OCI-LY7 (cell line): ENCODE measurements around the gene SPAG16. TPM values are rescaled to one million over a fixed set of nuclear protein-coding genes. Genes with fewer than 3 reads are reported as not detected.

ENCODE experiments used
- BruUV-seq: library from RNA; stranded (reverse); fragments of 400-500 nt; replicated peaks from 2 replicates; lab custom pipeline; 2021; lab: Mats Ljungman, UMichigan
- CTCF ChIA-PET: fragments of 300-600 bp; sonication (Branson Sonifier 250); formaldehyde crosslinking; loops from one replicate; lab custom pipeline; 2022; ENCODE audit warnings: antibody characterized with exemption; ENCODE audit not compliant: unreplicated experiment; lab: Charles Lee
- POLR2A ChIA-PET: fragments of 300-600 bp; sonication (Branson Sonifier 250); formaldehyde crosslinking; loops from one replicate; lab custom pipeline; 2022; ENCODE audit warnings: antibody characterized with exemption; lab: Charles Lee
- DNase-seq: peaks from one replicate; pipeline ENCODE4 v3.0.0-alpha.2; 2015; ENCODE audit warnings: low spot score
- H2AFZ ChIP-seq: fragments of 200-600 bp; sonication (generic), shearing (Covaris generic); 2 replicates; pipeline ENCODE4 v1.6.1; 2014; ENCODE audit warnings: mild to moderate bottlenecking, antibody characterized with exemption, low read length, moderate library complexity
- H3K27ac ChIP-seq: fragments of 200-600 bp; sonication (generic); 2 replicates; pipeline ENCODE4 v1.5.1; 2014; ENCODE audit warnings: mixed run types, low read depth, mild to moderate bottlenecking, moderate library complexity, low read length, inconsistent platforms; ENCODE audit not compliant: poor library complexity, severe bottlenecking
- H3K36me3 ChIP-seq: fragments of 200-600 bp; sonication (generic); 2 replicates; pipeline ENCODE4 v1.6.1; 2014; ENCODE audit warnings: mild to moderate bottlenecking, antibody characterized with exemption, low read length, moderate library complexity, mixed read lengths; ENCODE audit not compliant: insufficient read depth
- H3K4me1 ChIP-seq: fragments of 200-600 bp; sonication (generic); 2 replicates; pipeline ENCODE4 v1.5.1; 2014; ENCODE audit warnings: mild to moderate bottlenecking, low read length; ENCODE audit not compliant: insufficient read depth, poor library complexity, severe bottlenecking
- H3K4me2 ChIP-seq: fragments of 200-600 bp; sonication (generic); 2 replicates; pipeline ENCODE4 v1.6.1; 2014; ENCODE audit warnings: mild to moderate bottlenecking, low read length
- H3K4me3 ChIP-seq: fragments of 200-600 bp; sonication (generic); 2 replicates; pipeline ENCODE4 v1.5.1; 2014; ENCODE audit warnings: mild to moderate bottlenecking, low read depth, low read length; ENCODE audit not compliant: poor library complexity, severe bottlenecking
- H3K79me2 ChIP-seq: fragments of 200-600 bp; sonication (generic); 2 replicates; pipeline ENCODE4 v1.6.1; 2016; ENCODE audit warnings: low read depth, mild to moderate bottlenecking, low read length, moderate library complexity, mixed read lengths; ENCODE audit not compliant: insufficient read depth
- H3K9me2 ChIP-seq: fragments of 200-600 bp; sonication (generic); 2 replicates; pipeline ENCODE4 v1.6.1; 2016; ENCODE audit warnings: mild to moderate bottlenecking, low read length, mixed read lengths; ENCODE audit not compliant: insufficient read depth
- H3K9me3 ChIP-seq: fragments of 200-600 bp; sonication (generic); 2 replicates; pipeline ENCODE4 v1.6.1; 2014; ENCODE audit warnings: mild to moderate bottlenecking, mixed run types, low read length, mixed read lengths
- H4K20me1 ChIP-seq: fragments of 200-600 bp; sonication (generic); 2 replicates; pipeline ENCODE4 v1.6.1; 2014; ENCODE audit warnings: mild to moderate bottlenecking, antibody characterized with exemption, low read length, moderate library complexity, mixed read lengths; ENCODE audit not compliant: insufficient read depth
- EZH2phosphoT487 ChIP-seq: fragments of 200-600 bp; sonication (generic); IDR thresholded peaks from 2 replicates; pipeline ENCODE4 v1.6.1; 2018; ENCODE audit warnings: low read depth, borderline replicate concordance, mild to moderate bottlenecking, mixed run types, antibody characterized with exemption, low read length, moderate library complexity, mixed read lengths
- intact Hi-C: fragments of 100-400 bp; cut with micrococcal nuclease; formaldehyde crosslinking; loops from one replicate; pipeline ENCODE4 v1.10.0; 2022; ENCODE audit not compliant: unreplicated experiment
- total RNA-seq, 2 experiments: library from RNA; depleted of rRNA in 1 of 2; stranded (reverse); fragments of >200 nt in 1 of 2; shearing (Covaris generic) in 1 of 2; gene quantifications; 2 replicates each; pipeline ENCODE4 v1.2.3, GENCODE V29; 2014 to 2022
- TF ChIP-seq, protein P1 (sequence below): fragments of 200-600 bp; sonication (generic); conservative IDR thresholded peaks from 2 replicates; pipeline ENCODE4 v1.5.1; 2014; ENCODE audit warnings: mild to moderate bottlenecking, antibody characterized with exemption, low read length, moderate library complexity, mixed read lengths

Gene SPAG16
- total RNA-seq, 2 experiments from 2014 or later = 22.1 to 24.2 TPM

DNA sequence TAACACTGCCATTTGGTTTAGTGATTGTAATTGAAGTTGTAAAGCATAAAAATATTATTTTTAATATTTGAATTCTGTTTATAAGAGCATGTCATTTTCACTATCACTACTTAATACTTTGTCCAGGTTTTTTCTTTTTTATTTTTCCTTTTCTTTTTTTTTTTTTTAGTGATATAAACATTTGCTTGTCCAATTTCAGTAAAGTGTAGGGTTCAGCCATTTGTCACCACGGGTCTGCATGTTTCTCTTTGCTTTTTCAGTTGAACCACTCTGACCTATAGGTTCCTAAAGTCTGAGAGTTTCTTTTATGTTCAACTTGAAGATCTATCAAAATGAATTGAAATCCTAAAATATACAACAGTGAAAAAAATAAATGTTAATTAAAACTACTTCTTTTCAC, 48.5 kb upstream of the SPAG16 start:
- TF ChIP-seq, protein P1, sequence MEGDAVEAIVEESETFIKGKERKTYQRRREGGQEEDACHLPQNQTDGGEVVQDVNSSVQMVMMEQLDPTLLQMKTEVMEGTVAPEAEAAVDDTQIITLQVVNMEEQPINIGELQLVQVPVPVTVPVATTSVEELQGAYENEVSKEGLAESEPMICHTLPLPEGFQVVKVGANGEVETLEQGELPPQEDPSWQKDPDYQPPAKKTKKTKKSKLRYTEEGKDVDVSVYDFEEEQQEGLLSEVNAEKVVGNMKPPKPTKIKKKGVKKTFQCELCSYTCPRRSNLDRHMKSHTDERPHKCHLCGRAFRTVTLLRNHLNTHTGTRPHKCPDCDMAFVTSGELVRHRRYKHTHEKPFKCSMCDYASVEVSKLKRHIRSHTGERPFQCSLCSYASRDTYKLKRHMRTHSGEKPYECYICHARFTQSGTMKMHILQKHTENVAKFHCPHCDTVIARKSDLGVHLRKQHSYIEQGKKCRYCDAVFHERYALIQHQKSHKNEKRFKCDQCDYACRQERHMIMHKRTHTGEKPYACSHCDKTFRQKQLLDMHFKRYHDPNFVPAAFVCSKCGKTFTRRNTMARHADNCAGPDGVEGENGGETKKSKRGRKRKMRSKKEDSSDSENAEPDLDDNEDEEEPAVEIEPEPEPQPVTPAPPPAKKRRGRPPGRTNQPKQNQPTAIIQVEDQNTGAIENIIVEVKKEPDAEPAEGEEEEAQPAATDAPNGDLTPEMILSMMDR = no peak
- TF ChIP-seq EZH2phosphoT487 = no peak
- intact Hi-C loops = no loop called here
- Histone ChIP-seq H3K79me2 (no peaks in the 10 kb centered on the region), H3K9me2 (no peaks in the 10 kb centered on the region), H3K36me3 (peaks cover 9% of the 10 kb centered on the region; the same call in 1 of the 2 replicates), H2AFZ (peak overlapping the region; percentile 92), H3K4me3 (no peak overlapping the region), H3K27ac (peak overlapping the region; percentile 97), H4K20me1 (no peaks in the 10 kb centered on the region), H3K9me3 (peaks cover 7% of the 10 kb centered on the region; the same call in 1 of the 2 replicates), H3K4me1 (peaks cover 91% of the 10 kb centered on the region), H3K4me2 (peak overlapping the region; percentile 35)
- no peak for DNase-seq
- no TSS peak for BruUV-seq
- CTCF ChIA-PET = no interaction called here
- POLR2A ChIA-PET = interaction anchor here (0.7 to 1.7 kb wide), 4 partner anchors 8 to 83 kb away, joined by 3 to 5 read pairs (median 4); no protein-coding TSS in a partner anchor

DNA sequence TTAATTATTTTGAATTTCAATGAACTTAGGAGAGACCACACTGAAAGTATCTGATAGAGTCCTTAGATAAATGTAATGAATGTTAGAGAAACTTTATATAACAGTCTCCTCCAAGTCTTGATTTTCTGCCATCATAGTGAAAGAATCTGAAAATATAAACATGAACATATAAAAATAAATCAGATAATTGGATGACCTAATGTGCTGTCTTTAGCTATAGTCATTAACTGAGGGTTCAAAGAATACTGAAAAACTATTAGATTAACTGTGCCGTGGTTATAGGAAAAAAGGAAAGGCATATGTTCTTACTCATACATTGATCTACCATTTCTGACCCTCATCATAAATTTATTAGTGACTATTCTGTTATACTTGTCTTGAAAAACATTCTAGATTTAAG, 47.0 kb upstream of the SPAG16 start:
- Histone ChIP-seq H3K27ac (peak overlapping the region; percentile 97), H3K9me3 (peaks cover 7% of the 10 kb centered on the region; the same call in 1 of the 2 replicates), H3K4me3 (no peak overlapping the region), H3K36me3 (peaks cover 9% of the 10 kb centered on the region; the same call in 1 of the 2 replicates), H3K9me2 (no peaks in the 10 kb centered on the region), H3K79me2 (no peaks in the 10 kb centered on the region), H4K20me1 (no peaks in the 10 kb centered on the region), H3K4me2 (peak overlapping the region; percentile 35), H2AFZ (peak overlapping the region; percentile 92), H3K4me1 (peaks cover 91% of the 10 kb centered on the region)
- no peak for TF ChIP-seq EZH2phosphoT487
- TF ChIP-seq, protein P1 = no peak
- BruUV-seq = no TSS peak
- no peak for DNase-seq
- ChIA-PET POLR2A (interaction anchor here (0.6 to 1.7 kb wide), 4 partner anchors 8 to 87 kb away, joined by 3 to 5 read pairs (median 4); no protein-coding TSS in a partner anchor), CTCF (no interaction called here)
- intact Hi-C loops = no loop called here

DNA sequence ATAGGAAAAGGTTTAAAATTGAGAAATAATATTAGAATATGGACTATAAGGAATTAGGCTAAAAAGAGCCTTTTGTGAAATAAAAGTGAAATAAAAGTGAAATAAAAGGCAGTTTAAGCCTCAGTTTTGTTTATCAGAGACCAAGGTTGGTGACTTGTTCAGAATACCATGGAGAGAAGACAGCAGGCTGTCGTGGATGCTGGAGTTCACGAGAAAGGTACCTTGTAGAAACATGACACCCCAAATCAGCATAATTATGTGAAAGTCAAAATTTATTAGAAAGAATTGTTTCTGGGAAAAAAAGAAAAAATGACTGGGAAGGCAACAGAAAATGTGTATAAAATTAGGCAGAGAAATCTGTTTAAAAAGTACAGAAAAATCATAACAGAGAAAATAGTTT, 46.5 kb upstream of the SPAG16 start:
- H3K27ac ChIP-seq = no peak overlapping the region
- ChIA-PET CTCF (no interaction called here), POLR2A (no interaction called here)
- no peaks in the 10 kb centered on the region for H3K9me2 ChIP-seq
- H3K36me3 ChIP-seq = peaks cover 9% of the 10 kb centered on the region; the same call in 1 of the 2 replicates
- H3K4me1 ChIP-seq = peaks cover 91% of the 10 kb centered on the region
- H4K20me1 ChIP-seq = no peaks in the 10 kb centered on the region
- H3K9me3 ChIP-seq = peaks cover 7% of the 10 kb centered on the region; the same call in 1 of the 2 replicates
- DNase-seq = no peak
- TF ChIP-seq, protein P1 = no peak
- no peak for TF ChIP-seq EZH2phosphoT487
- no peak overlapping the region for H3K4me3 ChIP-seq
- intact Hi-C loops = no loop called here
- no TSS peak for BruUV-seq
- H2AFZ ChIP-seq = peak overlapping the region; percentile 92; the same call in 1 of the 2 replicates
- H3K79me2 ChIP-seq = no peaks in the 10 kb centered on the region
- H3K4me2 ChIP-seq = peak overlapping the region; percentile 35; the same call in 1 of the 2 replicates
